Activated T-cell treated with anti-CD3 and anti-CD28 coated beads for 1 hour (primary cell): Measurements from ENCODE around the gene CAMTA2.

Experiments used
- DNase-seq: peaks from one replicate; pipeline ENCODE4 v3.0.0-alpha.2; 2020; ENCODE audit warnings: low read depth

CAMTA2 gene

DNA sequence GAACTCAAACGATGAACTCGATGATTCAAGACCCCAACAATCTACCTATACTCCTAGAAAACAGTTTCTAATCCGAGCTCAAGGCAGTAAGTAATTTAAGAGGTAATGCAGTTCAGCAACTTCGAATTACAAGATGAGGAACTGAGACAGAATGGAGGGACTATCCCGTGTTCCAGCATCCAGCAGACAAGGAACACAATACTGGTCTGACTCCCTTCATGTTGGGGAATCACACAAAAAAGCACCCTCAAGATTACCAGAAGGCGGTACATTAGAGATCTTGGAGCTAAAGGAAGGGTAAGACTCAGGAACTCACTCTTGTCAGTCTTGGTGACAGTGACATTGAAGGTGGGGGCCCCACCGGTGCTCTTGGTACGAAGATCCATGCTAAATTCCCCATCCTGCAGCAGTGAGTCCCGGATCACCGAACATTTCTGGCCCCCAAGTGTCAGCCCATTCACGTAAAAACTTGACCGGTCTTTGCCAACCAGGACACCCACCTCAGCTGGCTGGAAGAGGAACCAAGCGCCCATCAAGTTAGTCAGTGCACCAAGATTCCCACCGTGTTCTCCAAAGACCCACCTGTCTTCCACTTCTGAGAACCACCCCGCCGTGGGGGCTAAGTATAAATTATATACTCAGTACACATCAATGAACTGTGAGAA, 41.0 kb downstream of the CAMTA2 start:
- no peak for DNase-seq

DNA sequence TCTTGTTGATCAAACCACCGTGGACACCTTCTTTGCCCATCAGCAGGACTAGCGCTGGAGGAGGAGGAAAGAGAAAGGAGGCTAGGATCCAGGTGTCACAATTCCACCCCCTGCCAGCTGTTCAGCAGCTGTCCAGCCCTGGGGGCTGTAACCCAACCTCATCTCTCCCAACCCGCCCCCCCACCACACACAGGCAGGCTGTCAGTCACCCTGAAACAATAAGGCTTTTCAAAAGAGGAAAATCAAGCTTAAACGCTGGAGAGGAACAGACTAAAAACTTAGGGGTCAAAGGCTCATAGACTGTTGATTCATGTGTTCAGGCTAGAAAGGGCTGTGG, 41.6 kb downstream of the CAMTA2 start:
- DNase-seq = no peak

DNA sequence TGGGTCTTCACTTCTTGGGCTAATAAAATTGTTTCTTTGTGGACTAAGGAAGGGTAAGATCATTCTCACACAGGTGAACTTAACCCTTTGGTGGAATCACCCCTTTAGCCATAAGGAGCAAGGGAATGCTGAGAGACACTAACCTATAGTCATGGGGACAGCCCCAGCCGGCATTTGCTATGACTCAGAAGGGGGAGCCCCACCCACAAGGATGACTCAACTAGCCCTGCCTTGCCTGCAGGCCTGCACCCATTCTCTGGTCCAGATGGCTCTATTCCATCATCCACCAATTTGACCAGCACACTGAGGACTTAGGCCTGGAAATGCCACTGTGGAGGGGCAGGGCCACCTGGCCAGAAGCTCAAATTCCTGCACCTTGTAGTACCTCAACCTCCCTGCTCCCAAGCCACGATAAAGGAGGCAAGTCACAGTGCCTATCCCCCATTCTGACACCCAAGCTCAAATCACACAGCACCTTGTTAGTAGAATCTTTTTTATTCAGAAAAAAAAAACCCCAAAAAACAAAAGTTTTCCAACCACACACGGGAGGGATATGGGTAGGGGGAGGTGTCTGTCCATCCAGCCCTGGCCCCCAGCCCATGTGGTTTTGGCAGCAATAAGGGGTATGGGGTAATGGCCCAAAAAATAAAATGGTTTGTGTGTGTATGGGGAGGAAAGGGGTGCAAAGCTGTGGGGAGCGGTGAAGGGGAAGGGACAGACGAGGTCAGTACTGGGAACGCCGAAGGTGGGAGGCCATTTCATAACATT, 42.1 kb downstream of the CAMTA2 start:
- DNase-seq = peak; percentile 68

DNA sequence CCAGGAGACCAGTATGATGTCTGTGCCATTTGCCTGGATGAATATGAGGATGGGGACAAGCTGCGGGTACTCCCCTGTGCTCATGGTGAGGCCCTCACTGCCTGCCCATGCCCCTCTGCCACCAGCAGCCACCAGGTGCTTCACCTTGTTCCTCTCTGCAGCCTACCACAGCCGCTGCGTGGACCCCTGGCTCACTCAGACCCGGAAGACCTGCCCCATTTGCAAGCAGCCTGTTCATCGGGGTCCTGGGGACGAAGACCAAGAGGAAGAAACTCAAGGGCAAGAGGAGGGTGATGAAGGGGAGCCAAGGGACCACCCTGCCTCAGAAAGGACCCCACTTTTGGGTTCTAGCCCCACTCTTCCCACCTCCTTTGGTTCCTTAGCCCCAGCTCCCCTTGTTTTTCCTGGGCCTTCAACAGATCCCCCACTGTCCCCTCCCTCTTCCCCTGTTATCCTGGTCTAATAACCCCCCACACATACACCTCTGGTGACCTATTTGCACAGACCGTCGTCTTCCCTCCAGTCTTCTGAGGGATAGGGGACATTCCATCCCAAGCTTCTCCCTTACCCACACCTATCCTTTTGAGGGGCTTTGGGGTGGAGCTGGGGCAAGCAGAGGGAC, 42.8 kb downstream of the CAMTA2 start:
- no peak for DNase-seq

DNA sequence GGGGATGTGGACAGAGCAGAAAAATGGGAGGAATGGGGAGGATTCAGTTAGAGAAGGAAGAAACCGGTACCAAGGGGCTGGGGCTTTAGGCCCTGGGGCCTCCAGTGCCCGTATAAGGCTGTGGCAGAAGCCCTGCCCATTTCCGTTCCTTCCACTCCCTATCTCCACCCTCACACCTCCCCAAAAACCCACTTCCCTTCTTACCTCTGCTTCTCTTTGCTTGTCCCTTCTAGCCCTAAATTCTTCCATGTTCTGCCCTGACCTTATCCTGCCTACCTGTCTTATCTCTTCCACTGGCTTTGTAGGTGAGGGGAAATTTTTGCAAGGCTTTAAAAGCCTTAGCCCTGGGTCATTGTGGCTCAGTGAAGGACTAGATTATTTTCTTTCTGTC, 43.3 kb downstream of the CAMTA2 start:
- DNase-seq = no peak

DNA sequence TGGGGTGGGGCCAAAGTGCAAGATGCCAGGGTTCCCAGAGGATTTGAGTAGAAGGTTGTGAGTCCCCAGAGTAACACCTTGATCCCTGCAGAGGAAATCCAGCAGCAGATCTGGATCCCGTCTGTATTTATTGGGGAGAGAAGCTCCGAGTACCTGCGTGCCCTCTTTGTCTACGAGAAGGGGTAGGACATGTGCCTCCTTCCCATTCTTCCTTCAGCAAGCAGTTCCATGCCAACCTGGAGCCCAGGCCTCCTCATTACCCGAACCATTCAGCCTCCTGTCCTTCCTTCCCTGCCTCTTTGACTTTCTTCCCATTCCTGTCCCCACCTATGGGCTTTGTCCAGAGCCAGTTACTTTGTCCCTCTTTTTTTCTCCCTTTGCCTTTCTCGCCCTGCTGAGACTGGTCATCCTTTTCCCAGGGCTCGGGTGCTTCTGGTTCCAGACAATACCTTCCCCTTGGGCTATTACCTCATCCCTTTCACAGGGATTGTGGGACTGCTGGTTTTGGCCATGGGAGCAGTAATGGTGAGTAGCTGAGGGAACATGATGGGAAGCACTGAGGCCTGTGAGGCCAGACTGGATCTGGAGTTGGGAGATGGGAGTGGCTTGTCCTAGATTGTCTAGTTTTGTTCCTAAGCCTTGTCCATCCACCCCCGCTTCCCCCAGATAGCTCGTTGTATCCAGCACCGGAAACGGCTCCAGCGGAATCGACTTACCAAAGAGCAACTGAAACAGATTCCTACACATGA, 44.5 kb downstream of the CAMTA2 start:
- no peak for DNase-seq

DNA sequence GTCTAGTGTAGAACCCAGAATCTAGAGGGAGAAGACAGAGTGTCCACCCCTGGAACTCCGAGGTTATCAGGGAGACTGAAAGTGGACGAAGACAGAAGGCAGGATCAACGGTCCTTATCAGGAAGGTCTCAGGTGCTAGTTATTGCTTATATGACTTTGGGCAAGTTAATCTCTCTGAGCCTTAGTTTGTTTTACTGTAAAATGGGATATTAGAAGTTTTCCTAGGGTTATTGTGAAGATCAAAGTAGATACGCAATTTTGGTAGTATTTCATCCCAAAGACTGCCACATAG, 46.2 kb downstream of the CAMTA2 start:
- no peak for DNase-seq

DNA sequence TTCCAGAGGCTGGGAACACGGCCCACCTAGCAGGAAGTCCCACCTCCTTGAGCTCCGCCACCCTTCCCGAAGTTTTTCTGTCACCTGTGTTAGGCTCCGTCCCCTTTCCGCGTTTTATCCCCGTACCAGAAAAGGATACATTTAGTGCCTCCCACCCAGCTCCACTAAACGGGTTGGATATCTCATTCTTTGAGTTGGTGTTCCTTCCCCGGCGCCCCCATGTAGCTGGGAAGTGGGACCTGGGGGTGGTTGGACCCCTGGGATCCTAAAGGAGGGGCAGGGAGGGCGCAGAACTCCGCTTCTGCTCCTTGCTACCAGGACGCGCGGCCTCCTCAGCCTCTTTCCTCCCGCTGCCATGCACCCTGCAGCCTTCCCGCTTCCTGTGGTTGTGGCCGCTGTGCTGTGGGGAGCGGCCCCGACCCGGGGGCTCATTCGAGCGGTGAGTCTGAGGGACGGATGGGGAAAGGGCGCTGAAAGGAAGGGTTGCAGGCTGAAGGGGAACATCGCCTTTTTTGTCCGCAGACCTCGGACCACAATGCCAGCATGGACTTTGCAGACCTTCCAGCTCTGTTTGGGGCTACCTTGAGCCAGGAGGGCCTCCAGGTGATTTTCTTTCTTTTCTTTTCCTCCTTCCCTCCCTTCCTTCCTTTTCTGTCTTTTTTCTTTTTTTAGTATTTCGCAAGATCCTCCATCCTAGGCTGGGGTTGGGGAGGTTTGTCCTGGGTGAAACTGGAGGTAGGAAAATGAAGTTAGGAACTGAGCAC, 46.7 kb downstream of the CAMTA2 start:
- no peak for DNase-seq

DNA sequence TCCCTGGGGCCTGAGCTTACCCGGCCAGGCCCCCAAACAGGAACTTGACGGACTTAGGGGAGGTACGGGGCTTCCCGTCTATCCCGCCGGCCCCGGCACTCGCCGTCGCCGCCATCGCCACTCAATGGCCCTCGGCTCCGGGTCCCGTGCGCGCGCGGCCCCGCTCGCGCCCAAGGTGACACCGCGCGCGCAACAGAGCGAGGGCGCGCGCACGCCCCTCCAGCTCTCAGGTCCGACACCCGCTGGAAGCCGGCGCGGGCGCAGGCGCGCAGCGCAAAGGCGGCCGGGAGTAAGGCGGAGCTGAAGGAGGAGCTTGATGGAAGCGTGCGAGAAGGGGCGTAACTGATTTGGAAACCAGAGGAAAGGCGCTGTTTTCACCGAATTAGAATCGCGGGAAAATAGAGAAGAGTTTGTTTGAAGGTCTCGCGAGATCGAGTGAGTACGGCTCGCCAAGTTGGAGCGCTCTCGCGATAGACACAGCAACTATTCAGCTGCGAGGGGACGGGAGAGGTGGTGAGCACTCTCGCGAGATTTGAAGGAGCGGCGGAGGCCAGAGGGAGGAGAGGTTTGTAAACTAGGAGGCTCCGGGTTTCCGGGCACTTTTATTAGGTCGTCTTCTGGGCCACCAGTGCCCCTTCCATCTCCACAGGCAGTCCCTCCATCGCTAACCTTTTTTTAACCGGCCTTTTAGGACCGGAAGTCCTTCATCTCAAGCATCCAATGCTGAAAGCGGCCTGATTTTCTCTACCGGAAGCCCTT, 47.5 kb downstream of the CAMTA2 start, which contains the start of the genes RNF167 and SLC25A11:
Gene RNF167 (plus strand): TSS at position 473 of the 759 bp plus-strand sequence. CDS start 642 bp downstream, outside the sequence.
Gene SLC25A11 (minus strand): TSS at position 251 of the 759 bp plus-strand sequence. CDS start 136 bp downstream, at position 115.
- DNase-seq = peak; percentile 87

DNA sequence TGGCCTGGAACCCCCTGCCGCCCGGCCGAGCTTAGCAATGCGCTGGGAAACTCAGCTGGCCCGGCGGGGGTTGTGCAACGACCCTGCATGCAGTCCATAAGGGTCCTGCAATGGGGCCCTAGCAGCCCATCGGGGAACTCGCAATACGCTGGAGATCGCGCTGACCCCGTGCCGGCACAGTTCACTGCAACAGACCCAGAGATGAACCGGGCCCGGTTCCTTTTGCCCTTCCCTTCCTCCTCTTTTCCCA, 48.0 kb downstream of the CAMTA2 start:
- DNase-seq = no peak

DNA sequence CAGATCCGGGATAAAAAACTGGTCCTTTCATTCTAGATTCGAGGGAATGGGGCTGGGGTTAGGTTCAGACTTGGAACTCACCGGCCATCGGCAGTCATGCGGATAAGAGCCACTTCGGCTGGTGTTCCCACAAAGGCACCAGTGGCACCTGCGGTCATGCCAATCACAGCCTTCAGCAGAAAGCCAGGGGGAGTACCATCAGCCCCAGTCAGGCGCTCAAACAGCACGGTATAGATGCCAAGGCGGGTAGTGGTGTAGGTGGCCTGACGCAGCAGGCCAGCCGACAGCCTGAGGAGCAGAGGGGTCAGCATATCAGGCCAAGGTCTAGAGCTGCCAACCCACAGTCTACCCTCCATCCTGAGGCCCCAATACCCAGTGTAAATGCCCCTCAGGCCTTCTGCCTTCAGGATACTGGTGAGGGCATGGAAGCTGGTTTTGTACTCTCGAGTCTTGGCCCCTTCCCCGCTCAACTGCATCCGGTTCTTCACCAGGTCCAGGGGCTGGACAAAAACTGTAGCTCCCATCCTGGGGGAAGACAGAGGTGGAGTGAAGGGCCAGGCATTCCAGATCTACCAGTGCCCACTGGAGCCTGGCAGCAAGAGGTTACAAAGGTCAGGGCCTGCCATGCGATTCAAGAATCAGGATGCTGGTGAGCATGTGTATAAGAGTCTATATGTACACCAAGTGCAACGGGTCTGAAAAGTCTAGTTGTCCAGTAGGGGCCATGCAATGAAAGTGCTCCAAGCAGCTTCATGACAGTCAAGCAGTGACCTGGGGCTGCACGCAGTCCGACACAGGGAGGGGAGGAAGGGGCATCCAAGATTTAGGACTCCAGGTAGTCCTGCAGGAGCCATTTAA, 48.6 kb downstream of the CAMTA2 start:
- DNase-seq = no peak

DNA sequence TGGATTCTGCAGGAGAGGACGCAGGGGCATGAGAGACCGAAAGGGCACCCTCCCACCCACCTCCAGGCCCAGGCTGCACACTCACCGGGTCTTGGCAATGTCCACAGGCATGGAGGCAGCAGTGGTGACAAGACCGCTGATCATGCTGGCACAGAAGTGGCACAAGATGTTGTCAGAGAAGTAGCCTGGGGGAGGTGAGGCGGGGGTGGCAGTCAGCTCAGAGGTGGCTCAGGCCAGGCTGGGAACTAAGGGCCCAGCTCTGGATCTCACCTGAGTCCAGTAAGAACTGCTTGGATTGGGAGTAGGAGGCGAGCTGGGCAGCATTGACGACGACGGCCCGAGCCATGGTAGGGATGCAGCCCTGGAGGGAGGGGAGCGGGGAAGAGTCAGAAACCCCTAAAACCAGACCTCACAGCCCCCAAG, 49.4 kb downstream of the CAMTA2 start:
- no peak for DNase-seq

DNA sequence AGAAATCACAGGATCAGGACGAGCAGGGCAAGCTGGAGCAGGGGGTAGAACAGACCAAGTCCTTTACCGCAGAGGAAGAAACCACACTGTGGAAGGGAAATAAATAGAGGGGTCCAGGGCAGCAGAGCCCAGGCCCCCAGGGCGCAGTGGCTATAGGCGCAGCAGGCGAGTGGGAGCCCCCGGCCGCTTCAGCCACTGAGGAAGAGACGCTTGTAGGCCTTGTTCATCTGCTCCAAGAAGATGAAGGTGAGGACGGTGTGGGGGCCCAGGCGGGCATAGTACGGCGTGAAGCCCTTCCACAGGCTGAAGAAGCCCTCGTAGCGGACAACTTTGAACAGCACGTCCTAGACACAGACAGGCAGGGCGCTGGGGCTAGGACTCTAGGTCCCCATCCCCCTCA, 49.9 kb downstream of the CAMTA2 start:
- DNase-seq = no peak

DNA sequence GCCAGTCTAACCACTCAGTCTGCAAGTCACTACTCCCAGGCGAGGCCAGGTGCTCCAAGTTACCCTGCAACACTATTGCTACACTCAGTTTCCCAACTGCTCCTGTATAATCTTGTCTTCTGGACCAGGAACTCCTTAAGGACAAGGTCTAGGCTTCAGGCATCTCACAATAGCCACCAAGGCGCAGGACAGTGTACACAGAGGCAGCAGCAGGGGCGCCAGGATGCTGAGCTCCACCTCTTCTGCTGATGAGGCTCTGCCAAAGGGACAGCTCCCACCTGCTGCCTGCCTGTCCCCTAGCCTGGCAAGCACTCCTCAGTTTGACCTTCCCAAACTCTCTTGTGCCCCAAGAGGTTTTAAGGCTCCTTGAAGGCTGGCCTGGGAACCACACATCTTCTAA, 51.0 kb downstream of the CAMTA2 start:
- no peak for DNase-seq

DNA sequence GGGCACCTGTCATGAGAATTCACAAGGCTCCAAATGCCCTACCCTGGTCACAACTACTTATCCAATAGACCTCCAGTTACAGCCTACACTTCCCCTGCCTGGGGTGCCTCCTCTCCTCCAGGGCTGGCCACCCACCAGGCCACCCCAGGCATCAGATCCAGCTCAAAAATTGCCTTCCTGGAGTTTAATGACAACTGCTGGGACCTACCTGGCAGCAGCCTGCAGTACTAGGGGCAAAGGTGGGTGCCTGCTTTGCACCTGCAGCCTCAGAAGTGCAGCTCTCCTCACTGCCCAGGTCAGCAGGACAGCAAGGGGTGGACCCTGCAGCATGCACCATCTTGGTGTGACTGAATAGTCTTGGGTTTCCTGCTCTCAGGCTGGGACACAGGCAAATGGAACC, 51.8 kb downstream of the CAMTA2 start:
- no peak for DNase-seq

DNA sequence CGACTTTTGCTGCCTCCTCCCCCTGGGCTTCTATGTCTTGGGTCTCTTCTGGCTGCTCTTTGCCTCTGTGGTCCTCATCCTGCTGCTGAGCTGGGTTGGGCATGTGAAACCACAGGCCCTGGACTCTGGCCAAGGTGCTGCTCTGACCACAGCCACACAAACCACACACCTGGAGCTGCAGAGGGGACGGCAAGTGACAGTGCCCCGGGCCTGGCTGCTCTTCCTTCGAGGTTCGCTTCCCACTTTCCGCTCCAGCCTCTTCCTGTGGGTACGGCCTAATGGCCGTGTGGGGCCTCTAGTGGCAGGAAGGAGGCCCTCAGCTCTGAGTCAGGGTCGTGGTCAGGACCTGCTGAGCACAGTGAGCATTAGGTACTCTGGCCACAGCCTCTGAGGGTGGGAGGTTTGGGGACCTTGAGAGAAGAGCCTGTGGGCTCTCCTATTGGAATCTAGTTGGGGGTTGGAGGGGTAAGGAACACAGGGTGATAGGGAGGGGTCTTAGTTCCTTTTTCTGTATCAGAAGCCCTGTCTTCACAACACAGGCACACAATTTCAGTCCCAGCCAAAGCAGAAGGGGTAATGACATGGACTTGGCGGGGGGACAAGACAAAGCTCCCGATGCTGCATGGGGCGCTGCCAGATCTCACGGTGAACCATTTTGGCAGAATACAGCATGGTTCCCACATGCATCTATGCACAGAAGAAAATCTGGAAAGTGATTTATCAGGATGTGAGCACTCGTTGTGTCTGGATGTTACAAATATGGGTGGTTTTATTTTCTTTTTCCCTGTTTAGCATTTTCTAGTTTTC, 53.1 kb downstream of the CAMTA2 start:
- no peak for DNase-seq

DNA sequence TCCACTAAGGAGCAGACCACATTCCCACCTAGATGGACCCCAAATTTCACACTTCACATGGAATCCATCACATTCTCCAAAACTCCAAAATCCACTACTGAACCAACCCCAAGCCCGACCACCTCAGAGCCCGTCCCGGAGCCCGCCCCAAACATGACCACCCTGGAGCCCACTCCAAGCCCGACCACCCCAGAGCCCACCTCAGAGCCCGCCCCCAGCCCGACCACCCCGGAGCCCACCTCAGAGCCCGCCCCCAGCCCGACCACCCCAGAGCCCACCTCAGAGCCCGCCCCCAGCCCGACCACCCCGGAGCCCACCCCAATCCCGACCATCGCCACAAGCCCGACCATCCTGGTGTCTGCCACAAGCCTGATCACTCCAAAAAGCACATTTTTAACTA, 53.8 kb downstream of the CAMTA2 start:
- DNase-seq = no peak

DNA sequence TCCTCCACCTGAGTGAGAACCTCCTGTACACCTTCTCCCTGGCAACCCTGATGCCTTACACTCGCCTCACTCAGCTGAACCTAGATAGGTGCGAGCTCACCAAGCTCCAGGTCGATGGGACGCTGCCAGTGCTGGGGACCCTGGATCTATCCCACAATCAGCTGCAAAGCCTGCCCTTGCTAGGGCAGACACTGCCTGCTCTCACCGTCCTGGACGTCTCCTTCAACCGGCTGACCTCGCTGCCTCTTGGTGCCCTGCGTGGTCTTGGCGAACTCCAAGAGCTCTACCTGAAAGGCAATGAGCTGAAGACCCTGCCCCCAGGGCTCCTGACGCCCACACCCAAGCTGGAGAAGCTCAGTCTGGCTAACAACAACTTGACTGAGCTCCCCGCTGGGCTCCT, 54.7 kb downstream of the CAMTA2 start:
- DNase-seq = no peak

DNA sequence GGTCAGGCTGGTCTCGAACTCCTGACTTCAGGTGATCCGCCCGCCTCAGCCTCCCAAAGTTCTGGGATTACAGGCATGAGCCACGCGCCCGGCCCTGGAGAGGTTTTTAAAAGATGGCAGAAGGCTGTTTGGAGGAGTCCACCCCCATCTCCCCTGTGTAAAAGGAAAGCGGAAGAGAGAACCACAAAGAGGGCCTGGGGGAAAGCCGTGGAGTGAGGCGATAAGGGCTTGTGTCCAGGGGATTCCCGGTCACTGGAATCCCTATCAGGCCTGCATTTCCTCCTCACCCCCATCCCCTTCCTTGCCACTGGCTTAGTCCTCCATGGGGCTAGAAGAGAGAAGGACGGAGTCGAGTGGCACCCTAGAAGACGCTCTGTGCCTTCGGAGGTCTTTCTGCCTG, 55.5 kb downstream of the CAMTA2 start, which contains the start of gene GP1BA:
Gene GP1BA (plus strand): TSS at position 315 of the 400 bp plus-strand sequence. CDS start 328 bp downstream, outside the sequence.
- no peak for DNase-seq

DNA sequence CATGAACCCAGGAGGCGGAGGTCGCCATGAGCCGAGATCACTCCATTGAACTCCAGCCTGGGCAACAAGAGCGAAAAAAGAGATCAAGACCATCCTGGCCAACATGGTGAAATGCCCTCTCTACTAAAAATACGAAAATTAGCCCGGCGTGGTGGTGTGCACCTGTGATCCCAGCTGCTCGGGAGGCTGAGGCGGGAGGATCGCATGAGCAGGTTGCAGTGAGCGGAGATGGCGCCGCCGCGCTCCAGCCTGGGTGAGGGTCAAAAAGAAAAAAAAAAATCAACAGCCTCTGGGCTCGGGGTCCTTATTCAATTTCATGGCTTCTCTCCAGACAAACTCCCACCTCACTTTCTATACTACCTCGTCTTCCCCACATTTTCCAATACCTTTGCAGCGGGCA, 58.6 kb downstream of the CAMTA2 start:
- no peak for DNase-seq
